GM23338 (cell line): ENCODE measurements around the gene USP15. TPM values are rescaled to one million over a fixed set of nuclear protein-coding genes. Genes with fewer than 3 reads are reported as not detected.

ENCODE experiments used
- ATAC-seq: fragments of 200-7000 bp; cut with Tn5 transposase; 3 replicates; pipeline ENCODE4 v1.9.1; 2020
- DNase-seq: peaks from one replicate; pipeline ENCODE4 v3.0.0-alpha.2; 2015; ENCODE audit warnings: low spot score
- H2AFZ ChIP-seq: fragments of 200-600 bp; sonication (generic); 2 replicates; pipeline ENCODE4 v1.8.0; 2016; ENCODE audit warnings: antibody characterized with exemption, mild to moderate bottlenecking, moderate library complexity
- H3F3A ChIP-seq: fragments of 200-600 bp; sonication (generic); replicated peaks from 2 replicates; pipeline ENCODE4 v1.8.0; 2017; ENCODE audit warnings: antibody characterized with exemption, mixed run types, low read depth
- H3K27ac ChIP-seq: fragments of 200-600 bp; sonication (generic); 2 replicates; pipeline ENCODE4 v1.6.1; 2016; ENCODE audit warnings: low read depth
- H3K27me3 ChIP-seq: fragments of 200-600 bp; sonication (generic); 2 replicates; pipeline ENCODE4 v1.8.0; 2016; ENCODE audit warnings: mild to moderate bottlenecking, mixed run types, moderate library complexity; ENCODE audit not compliant: insufficient read depth
- H3K36me3 ChIP-seq: fragments of 200-600 bp; sonication (generic); 2 replicates; pipeline ENCODE4 v1.8.0; 2016; ENCODE audit warnings: mild to moderate bottlenecking; ENCODE audit not compliant: insufficient read depth
- H3K4me1 ChIP-seq: fragments of 200-600 bp; sonication (generic); 2 replicates; pipeline ENCODE4 v1.8.0; 2016; ENCODE audit warnings: mild to moderate bottlenecking, moderate library complexity; ENCODE audit not compliant: insufficient read depth
- H3K4me2 ChIP-seq: fragments of 200-600 bp; sonication (generic); 2 replicates; pipeline ENCODE4 v1.7.1; 2017; ENCODE audit warnings: mixed run types
- H3K4me3 ChIP-seq: fragments of 200-600 bp; sonication (generic); 2 replicates; pipeline ENCODE4 v1.6.1; 2016; ENCODE audit warnings: mixed run types
- H3K79me2 ChIP-seq: fragments of 200-600 bp; sonication (generic); replicated peaks from 2 replicates; pipeline ENCODE4 v1.8.0; 2017; ENCODE audit warnings: mild to moderate bottlenecking; ENCODE audit not compliant: insufficient read depth
- H3K9me2 ChIP-seq: fragments of 200-600 bp; sonication (generic); 2 replicates; pipeline ENCODE4 v1.8.0; 2017; ENCODE audit not compliant: insufficient read depth
- H4K20me1 ChIP-seq: fragments of 200-600 bp; sonication (generic); replicated peaks from 2 replicates; pipeline ENCODE4 v1.8.0; 2017; ENCODE audit warnings: mild to moderate bottlenecking; ENCODE audit not compliant: insufficient read depth
- H3K27ac Mint-ChIP-seq: 2 replicates; pipeline ENCODE4 v1.8.0; 2020; ENCODE audit warnings: inconsistent platforms, mild to moderate bottlenecking, moderate library complexity, mixed read lengths
- H3K27me3 Mint-ChIP-seq: 3 replicates; pipeline ENCODE4 v1.8.0; 2022; ENCODE audit warnings: low read depth, mild to moderate bottlenecking, moderate library complexity, mixed read lengths, inconsistent platforms; ENCODE audit not compliant: insufficient read depth, poor library complexity
- H3K36me3 Mint-ChIP-seq: 3 replicates; pipeline ENCODE4 v1.8.0; 2021; ENCODE audit warnings: low read depth, mild to moderate bottlenecking, inconsistent platforms, moderate library complexity, mixed read lengths
- H3K4me1 Mint-ChIP-seq: 3 replicates; pipeline ENCODE4 v1.8.0; 2020; ENCODE audit warnings: mild to moderate bottlenecking, inconsistent platforms, mixed read lengths
- H3K4me3 Mint-ChIP-seq: 3 replicates; pipeline ENCODE4 v1.8.0; 2021; ENCODE audit warnings: moderate library complexity, mild to moderate bottlenecking, inconsistent platforms, mixed read lengths
- H3K9me3 Mint-ChIP-seq: 3 replicates; pipeline ENCODE4 v1.8.0; 2020; ENCODE audit warnings: moderate library complexity, mild to moderate bottlenecking, inconsistent platforms, mixed read lengths
- CREB1 ChIP-seq: fragments of 250-450 bp; sonication (Bioruptor Pico); IDR thresholded peaks from 2 replicates; pipeline ENCODE4 v1.5.0; 2020; ENCODE audit warnings: low read depth, mild to moderate bottlenecking, moderate library complexity
- EZH2 ChIP-seq: fragments of 200-600 bp; sonication (generic); IDR thresholded peaks from one replicate; pipeline ENCODE4 v1.8.0; 2017; ENCODE audit warnings: antibody characterized with exemption, mild to moderate bottlenecking, low read depth; ENCODE audit not compliant: unreplicated experiment
- JUNB ChIP-seq: IDR thresholded peaks from one replicate; pipeline ENCODE4 v1.6.1; 2016; ENCODE audit warnings: antibody characterized with exemption; ENCODE audit not compliant: unreplicated experiment
- POLR2AphosphoS5 ChIP-seq: IDR thresholded peaks from 2 replicates; pipeline ENCODE4 v1.6.1; 2016; ENCODE audit warnings: antibody characterized with exemption, low read depth
- STAT1 ChIP-seq: IDR thresholded peaks from one replicate; pipeline ENCODE4 v1.6.1; 2016; ENCODE audit warnings: antibody characterized with exemption; ENCODE audit not compliant: unreplicated experiment
- ZNF114 ChIP-seq: fragments of 250-450 bp; sonication (Bioruptor Pico); IDR thresholded peaks from 2 replicates; pipeline ENCODE4 v1.5.0; 2020; ENCODE audit warnings: mild to moderate bottlenecking, moderate library complexity
- ZNF331 ChIP-seq: fragments of 250-450 bp; sonication (Bioruptor Pico); IDR thresholded peaks from 2 replicates; pipeline ENCODE4 v1.5.0; 2020; ENCODE audit warnings: low read depth, mild to moderate bottlenecking, moderate library complexity
- polyA plus RNA-seq: library from polyadenylated mRNA; unstranded; fragments of >200 nt; fragmentation: Nextera tagmentation; extraction: Ambion mirVana; gene quantifications from 2 replicates; pipeline ENCODE4 v1.2.1, GENCODE V29; 2016
- total RNA-seq: library from RNA; depleted of rRNA; stranded (reverse); fragments of >200 nt; shearing (Covaris generic); gene quantifications from 2 replicates; pipeline ENCODE4 v1.2.3, GENCODE V29; 2014
- TF ChIP-seq, protein P1 (sequence below): IDR thresholded peaks from 2 replicates; pipeline ENCODE4 v1.6.1; 2016; ENCODE audit warnings: antibody characterized with exemption
- TF ChIP-seq, protein P2 (sequence below), 2 experiments: fragments of 200-600 bp in 1 of 2; sonication (generic) in 1 of 2; conservative IDR thresholded peaks; 2 replicates each; pipeline versions ENCODE4 v1.5.1 to v1.6.1; 2016 to 2017; ENCODE audit warnings: antibody characterized with exemption in 2 of 2, low read depth in 2 of 2, mild to moderate bottlenecking in 2 of 2, moderate library complexity in 1 of 2
- TF ChIP-seq, protein P3 (sequence below): IDR thresholded peaks from one replicate; pipeline ENCODE4 v1.6.1; 2018; ENCODE audit warnings: antibody characterized with exemption; ENCODE audit not compliant: unreplicated experiment
- TF ChIP-seq, protein P4 (sequence below): fragments of 250-450 bp; sonication (Bioruptor Pico); IDR thresholded peaks from 2 replicates; pipeline ENCODE4 v1.5.0; 2020; ENCODE audit warnings: mild to moderate bottlenecking, moderate library complexity

Gene USP15
- total and polyA plus RNA-seq, 2 experiments from 2014 or later, result 29.5 to 60.3 TPM

DNA sequence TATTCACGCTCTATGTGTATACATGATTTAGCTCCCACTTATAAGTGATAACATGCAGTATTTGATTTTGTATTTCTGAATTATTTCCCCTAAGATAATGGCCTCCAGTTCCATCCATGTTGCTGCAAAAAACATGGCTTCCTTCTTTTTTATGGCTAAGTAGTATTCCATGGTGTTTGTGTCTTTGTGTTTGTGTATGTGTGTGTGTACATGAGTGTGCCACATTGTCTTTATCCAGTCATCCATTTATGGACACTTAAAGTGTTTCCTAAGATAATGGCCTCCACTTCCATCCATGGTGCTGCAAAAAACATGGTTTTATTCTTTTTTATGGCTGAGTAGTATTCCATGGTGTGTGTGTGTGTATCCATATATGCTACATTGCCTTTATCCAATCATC, 25.1 kb downstream of the USP15 start:
- Histone ChIP-seq H3K27ac (no peak overlapping the region), H3K4me2 (no peak overlapping the region), H3K4me3 (no peak overlapping the region), H3F3A (no peaks in the 10 kb centered on the region), H3K4me1 (no peaks in the 10 kb centered on the region), H3K79me2 (peaks cover 91% of the 10 kb centered on the region), H3K27me3 (no peaks in the 10 kb centered on the region), H3K9me2 (no peaks in the 10 kb centered on the region), H3K36me3 (no peaks in the 10 kb centered on the region), H2AFZ (no peak overlapping the region), H4K20me1 (peaks cover 18% of the 10 kb centered on the region)
- TF ChIP-seq, protein P1, sequence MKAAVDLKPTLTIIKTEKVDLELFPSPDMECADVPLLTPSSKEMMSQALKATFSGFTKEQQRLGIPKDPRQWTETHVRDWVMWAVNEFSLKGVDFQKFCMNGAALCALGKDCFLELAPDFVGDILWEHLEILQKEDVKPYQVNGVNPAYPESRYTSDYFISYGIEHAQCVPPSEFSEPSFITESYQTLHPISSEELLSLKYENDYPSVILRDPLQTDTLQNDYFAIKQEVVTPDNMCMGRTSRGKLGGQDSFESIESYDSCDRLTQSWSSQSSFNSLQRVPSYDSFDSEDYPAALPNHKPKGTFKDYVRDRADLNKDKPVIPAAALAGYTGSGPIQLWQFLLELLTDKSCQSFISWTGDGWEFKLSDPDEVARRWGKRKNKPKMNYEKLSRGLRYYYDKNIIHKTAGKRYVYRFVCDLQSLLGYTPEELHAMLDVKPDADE, result no peak
- TF ChIP-seq STAT1 (no peak), EZH2 (no peak), POLR2AphosphoS5 (no peak), ZNF331 (no peak), CREB1 (no peak), ZNF114 (CRISPR knock-in tag) (no peak), JUNB (no peak)
- TF ChIP-seq, protein P2, sequence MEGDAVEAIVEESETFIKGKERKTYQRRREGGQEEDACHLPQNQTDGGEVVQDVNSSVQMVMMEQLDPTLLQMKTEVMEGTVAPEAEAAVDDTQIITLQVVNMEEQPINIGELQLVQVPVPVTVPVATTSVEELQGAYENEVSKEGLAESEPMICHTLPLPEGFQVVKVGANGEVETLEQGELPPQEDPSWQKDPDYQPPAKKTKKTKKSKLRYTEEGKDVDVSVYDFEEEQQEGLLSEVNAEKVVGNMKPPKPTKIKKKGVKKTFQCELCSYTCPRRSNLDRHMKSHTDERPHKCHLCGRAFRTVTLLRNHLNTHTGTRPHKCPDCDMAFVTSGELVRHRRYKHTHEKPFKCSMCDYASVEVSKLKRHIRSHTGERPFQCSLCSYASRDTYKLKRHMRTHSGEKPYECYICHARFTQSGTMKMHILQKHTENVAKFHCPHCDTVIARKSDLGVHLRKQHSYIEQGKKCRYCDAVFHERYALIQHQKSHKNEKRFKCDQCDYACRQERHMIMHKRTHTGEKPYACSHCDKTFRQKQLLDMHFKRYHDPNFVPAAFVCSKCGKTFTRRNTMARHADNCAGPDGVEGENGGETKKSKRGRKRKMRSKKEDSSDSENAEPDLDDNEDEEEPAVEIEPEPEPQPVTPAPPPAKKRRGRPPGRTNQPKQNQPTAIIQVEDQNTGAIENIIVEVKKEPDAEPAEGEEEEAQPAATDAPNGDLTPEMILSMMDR (conservative IDR thresholded peaks at IDR 0.05; ENCODE audit: low read depth in 2 of 2), result no peak
- TF ChIP-seq, protein P3, sequence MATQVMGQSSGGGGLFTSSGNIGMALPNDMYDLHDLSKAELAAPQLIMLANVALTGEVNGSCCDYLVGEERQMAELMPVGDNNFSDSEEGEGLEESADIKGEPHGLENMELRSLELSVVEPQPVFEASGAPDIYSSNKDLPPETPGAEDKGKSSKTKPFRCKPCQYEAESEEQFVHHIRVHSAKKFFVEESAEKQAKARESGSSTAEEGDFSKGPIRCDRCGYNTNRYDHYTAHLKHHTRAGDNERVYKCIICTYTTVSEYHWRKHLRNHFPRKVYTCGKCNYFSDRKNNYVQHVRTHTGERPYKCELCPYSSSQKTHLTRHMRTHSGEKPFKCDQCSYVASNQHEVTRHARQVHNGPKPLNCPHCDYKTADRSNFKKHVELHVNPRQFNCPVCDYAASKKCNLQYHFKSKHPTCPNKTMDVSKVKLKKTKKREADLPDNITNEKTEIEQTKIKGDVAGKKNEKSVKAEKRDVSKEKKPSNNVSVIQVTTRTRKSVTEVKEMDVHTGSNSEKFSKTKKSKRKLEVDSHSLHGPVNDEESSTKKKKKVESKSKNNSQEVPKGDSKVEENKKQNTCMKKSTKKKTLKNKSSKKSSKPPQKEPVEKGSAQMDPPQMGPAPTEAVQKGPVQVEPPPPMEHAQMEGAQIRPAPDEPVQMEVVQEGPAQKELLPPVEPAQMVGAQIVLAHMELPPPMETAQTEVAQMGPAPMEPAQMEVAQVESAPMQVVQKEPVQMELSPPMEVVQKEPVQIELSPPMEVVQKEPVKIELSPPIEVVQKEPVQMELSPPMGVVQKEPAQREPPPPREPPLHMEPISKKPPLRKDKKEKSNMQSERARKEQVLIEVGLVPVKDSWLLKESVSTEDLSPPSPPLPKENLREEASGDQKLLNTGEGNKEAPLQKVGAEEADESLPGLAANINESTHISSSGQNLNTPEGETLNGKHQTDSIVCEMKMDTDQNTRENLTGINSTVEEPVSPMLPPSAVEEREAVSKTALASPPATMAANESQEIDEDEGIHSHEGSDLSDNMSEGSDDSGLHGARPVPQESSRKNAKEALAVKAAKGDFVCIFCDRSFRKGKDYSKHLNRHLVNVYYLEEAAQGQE, result no peak
- TF ChIP-seq, protein P4, sequence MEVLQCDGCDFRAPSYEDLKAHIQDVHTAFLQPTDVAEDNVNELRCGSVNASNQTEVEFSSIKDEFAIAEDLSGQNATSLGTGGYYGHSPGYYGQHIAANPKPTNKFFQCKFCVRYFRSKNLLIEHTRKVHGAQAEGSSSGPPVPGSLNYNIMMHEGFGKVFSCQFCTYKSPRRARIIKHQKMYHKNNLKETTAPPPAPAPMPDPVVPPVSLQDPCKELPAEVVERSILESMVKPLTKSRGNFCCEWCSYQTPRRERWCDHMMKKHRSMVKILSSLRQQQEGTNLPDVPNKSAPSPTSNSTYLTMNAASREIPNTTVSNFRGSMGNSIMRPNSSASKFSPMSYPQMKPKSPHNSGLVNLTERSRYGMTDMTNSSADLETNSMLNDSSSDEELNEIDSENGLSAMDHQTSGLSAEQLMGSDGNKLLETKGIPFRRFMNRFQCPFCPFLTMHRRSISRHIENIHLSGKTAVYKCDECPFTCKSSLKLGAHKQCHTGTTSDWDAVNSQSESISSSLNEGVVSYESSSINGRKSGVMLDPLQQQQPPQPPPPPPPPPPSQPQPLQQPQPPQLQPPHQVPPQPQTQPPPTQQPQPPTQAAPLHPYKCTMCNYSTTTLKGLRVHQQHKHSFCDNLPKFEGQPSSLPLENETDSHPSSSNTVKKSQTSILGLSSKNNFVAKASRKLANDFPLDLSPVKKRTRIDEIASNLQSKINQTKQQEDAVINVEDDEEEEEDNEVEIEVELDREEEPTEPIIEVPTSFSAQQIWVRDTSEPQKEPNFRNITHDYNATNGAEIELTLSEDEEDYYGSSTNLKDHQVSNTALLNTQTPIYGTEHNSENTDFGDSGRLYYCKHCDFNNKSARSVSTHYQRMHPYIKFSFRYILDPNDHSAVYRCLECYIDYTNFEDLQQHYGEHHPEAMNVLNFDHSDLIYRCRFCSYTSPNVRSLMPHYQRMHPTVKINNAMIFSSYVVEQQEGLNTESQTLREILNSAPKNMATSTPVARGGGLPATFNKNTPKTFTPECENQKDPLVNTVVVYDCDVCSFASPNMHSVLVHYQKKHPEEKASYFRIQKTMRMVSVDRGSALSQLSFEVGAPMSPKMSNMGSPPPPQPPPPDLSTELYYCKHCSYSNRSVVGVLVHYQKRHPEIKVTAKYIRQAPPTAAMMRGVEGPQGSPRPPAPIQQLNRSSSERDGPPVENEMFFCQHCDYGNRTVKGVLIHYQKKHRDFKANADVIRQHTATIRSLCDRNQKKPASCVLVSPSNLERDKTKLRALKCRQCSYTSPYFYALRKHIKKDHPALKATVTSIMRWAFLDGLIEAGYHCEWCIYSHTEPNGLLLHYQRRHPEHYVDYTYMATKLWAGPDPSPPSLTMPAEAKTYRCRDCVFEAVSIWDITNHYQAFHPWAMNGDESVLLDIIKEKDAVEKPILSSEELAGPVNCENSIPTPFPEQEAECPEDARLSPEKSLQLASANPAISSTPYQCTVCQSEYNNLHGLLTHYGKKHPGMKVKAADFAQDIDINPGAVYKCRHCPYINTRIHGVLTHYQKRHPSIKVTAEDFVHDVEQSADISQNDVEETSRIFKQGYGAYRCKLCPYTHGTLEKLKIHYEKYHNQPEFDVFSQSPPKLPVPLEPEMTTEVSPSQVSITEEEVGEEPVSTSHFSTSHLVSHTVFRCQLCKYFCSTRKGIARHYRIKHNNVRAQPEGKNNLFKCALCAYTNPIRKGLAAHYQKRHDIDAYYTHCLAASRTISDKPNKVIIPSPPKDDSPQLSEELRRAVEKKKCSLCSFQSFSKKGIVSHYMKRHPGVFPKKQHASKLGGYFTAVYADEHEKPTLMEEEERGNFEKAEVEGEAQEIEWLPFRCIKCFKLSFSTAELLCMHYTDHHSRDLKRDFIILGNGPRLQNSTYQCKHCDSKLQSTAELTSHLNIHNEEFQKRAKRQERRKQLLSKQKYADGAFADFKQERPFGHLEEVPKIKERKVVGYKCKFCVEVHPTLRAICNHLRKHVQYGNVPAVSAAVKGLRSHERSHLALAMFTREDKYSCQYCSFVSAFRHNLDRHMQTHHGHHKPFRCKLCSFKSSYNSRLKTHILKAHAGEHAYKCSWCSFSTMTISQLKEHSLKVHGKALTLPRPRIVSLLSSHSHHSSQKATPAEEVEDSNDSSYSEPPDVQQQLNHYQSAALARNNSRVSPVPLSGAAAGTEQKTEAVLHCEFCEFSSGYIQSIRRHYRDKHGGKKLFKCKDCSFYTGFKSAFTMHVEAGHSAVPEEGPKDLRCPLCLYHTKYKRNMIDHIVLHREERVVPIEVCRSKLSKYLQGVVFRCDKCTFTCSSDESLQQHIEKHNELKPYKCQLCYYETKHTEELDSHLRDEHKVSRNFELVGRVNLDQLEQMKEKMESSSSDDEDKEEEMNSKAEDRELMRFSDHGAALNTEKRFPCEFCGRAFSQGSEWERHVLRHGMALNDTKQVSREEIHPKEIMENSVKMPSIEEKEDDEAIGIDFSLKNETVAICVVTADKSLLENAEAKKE (CRISPR knock-in tag), result no peak
- no peaks in the 10 kb centered on the region for H3K27me3 Mint-ChIP-seq
- H3K4me1 Mint-ChIP-seq, result peaks cover 23% of the 10 kb centered on the region
- no peak overlapping the region for H3K27ac Mint-ChIP-seq
- no peak overlapping the region for H3K4me3 Mint-ChIP-seq
- no peaks in the 10 kb centered on the region; the same call in 2 of the 3 replicates for H3K9me3 Mint-ChIP-seq
- no peak for DNase-seq
- no peak for ATAC-seq
- no peaks in the 10 kb centered on the region for H3K36me3 Mint-ChIP-seq
